GM06990 (cell line): ENCODE measurements around the gene C1QA.

Experiments used
- DNase-seq: peaks from one replicate; pipeline ENCODE4 v3.0.0-alpha.2; 2011; ENCODE audit not compliant: insufficient read length; ENCODE audit errors: extremely low read depth
- H3K27me3 ChIP-seq: replicated peaks from 2 replicates; pipeline ENCODE4 v1.6.0; 2011; ENCODE audit warnings: low read length; ENCODE audit not compliant: control insufficient read depth, insufficient read depth
- H3K36me3 ChIP-seq: 2 replicates; pipeline ENCODE4 v1.5.1; 2011; ENCODE audit warnings: low read length; ENCODE audit not compliant: control insufficient read depth, insufficient read depth
- H3K4me3 ChIP-seq: replicated peaks from 2 replicates; pipeline ENCODE4 v1.5.1; 2011; ENCODE audit warnings: low read depth, mild to moderate bottlenecking, control low read depth, low read length
- CTCF ChIP-seq: IDR thresholded peaks from 2 replicates; pipeline ENCODE4 v1.5.1; 2011; ENCODE audit warnings: low read length, control low read depth, mild to moderate bottlenecking, inconsistent platforms; ENCODE audit not compliant: insufficient read depth, poor library complexity, severe bottlenecking

The C1QA gene

GRCh38 chr1:22643381-22643780, 7.0 kb downstream of the C1QA start, which contains the start of gene C1QC:
C1QC (plus strand) TSS chr1:22643633; CDS start chr1:22644024, 391 bp downstream.
- no peak for DNase-seq
- no peak for TF ChIP-seq CTCF
- H3K36me3 ChIP-seq = no peaks in the 10 kb centered on the region
- no peaks in the 10 kb centered on the region; the same call in 1 of the 2 replicates for H3K27me3 ChIP-seq
- no peak within 1 kb of the TSS for H3K4me3 ChIP-seq

- Histone ChIP-seq H3K36me3 (no peaks in the 10 kb centered on the region), H3K27me3 (no peaks in the 10 kb centered on the region; the same call in 1 of the 2 replicates), H3K4me3 (no peak overlapping the region)
- DNase-seq = no peak
- TF ChIP-seq CTCF = no peak
These were observed 7.5 kb downstream of the C1QA start for GRCh38 chr1:22643928-22644327.

- no peak for DNase-seq
- no peak for TF ChIP-seq CTCF
- H3K27me3 ChIP-seq = no peaks in the 10 kb centered on the region; the same call in 1 of the 2 replicates
- no peaks in the 10 kb centered on the region for H3K36me3 ChIP-seq
- H3K4me3 ChIP-seq = no peak overlapping the region
These were observed 9.5 kb downstream of the C1QA start for GRCh38 chr1:22645931-22646330.

GRCh38 chr1:22646384-22646783, 10.0 kb downstream of the C1QA start:
- no peak for TF ChIP-seq CTCF
- DNase-seq = no peak
- Histone ChIP-seq H3K36me3 (no peaks in the 10 kb centered on the region), H3K27me3 (no peaks in the 10 kb centered on the region; the same call in 1 of the 2 replicates), H3K4me3 (no peak overlapping the region)

GRCh38 chr1:22650089-22650693, 13.8 kb downstream of the C1QA start:
- Histone ChIP-seq H3K27me3 (no peaks in the 10 kb centered on the region; the same call in none of the 2 replicates), H3K4me3 (no peak overlapping the region), H3K36me3 (no peaks in the 10 kb centered on the region)
- no peak for TF ChIP-seq CTCF
- DNase-seq = no peak
